NCI-H446 (cell line): ENCODE data around the gene PRPS2.

Experiments
- DNase-seq, 2 experiments: peaks; one replicate each; lab custom pipeline; 2025; lab: John Stamatoyannopoulos, UW

PRPS2 gene

GRCh38 chrX:12791257-12792228 lies at the start of gene PRPS2:
PRPS2 (plus strand) TSS chrX:12791412; CDS start chrX:12791498, 86 bp downstream.
- peak; percentile 44 to 62 for DNase-seq

- no peak for DNase-seq
These were observed 49.8 kb upstream of the PRPS2 start for GRCh38 chrX:12741416-12741815.

- DNase-seq = no peak
These were observed 43.8 kb upstream of the PRPS2 start for GRCh38 chrX:12747433-12747832.

- DNase-seq = no peak
These were observed 39.3 kb upstream of the PRPS2 start for GRCh38 chrX:12751887-12752286.

GRCh38 chrX:12753366-12753765 lies 37.8 kb upstream of the PRPS2 start:
- no peak for DNase-seq

- DNase-seq = no peak
These were observed 32.9 kb upstream of the PRPS2 start for GRCh38 chrX:12758291-12758690.

GRCh38 chrX:12767856-12768255 lies 23.4 kb upstream of the PRPS2 start:
- no peak for DNase-seq

GRCh38 chrX:12768491-12768890 lies 22.7 kb upstream of the PRPS2 start:
- no peak for DNase-seq

GRCh38 chrX:12770440-12770839 lies 20.8 kb upstream of the PRPS2 start:
- DNase-seq = peak; percentile 1 to 31

- DNase-seq = no peak
These were observed 19.7 kb upstream of the PRPS2 start for GRCh38 chrX:12771445-12772069.

- no peak for DNase-seq
These were observed 13.5 kb upstream of the PRPS2 start for GRCh38 chrX:12777670-12778069.

GRCh38 chrX:12779534-12779933 lies 11.7 kb upstream of the PRPS2 start:
- no peak for DNase-seq

- no peak for DNase-seq
These were observed 2.6 kb upstream of the PRPS2 start for GRCh38 chrX:12788645-12789044.

- no peak for DNase-seq
These were observed 1.2 kb upstream of the PRPS2 start for GRCh38 chrX:12789976-12790375.

- no peak for DNase-seq
These were observed 341 bp upstream of the PRPS2 start for GRCh38 chrX:12790885-12791256.

GRCh38 chrX:12792711-12793110 lies 1.5 kb downstream of the PRPS2 start:
- no peak for DNase-seq

- no peak for DNase-seq
These were observed 3.4 kb downstream of the PRPS2 start for GRCh38 chrX:12794654-12795053.

GRCh38 chrX:12798601-12799000 lies 7.4 kb downstream of the PRPS2 start:
- no peak for DNase-seq

GRCh38 chrX:12799118-12799517 lies 7.9 kb downstream of the PRPS2 start:
- DNase-seq = no peak

GRCh38 chrX:12802741-12803140 lies 11.5 kb downstream of the PRPS2 start:
- no peak for DNase-seq

GRCh38 chrX:12804655-12805054 lies 13.4 kb downstream of the PRPS2 start:
- DNase-seq = no peak

GRCh38 chrX:12805333-12805732 lies 14.1 kb downstream of the PRPS2 start:
- DNase-seq = no peak

- no peak for DNase-seq
These were observed 20.4 kb downstream of the PRPS2 start for GRCh38 chrX:12811658-12812057.
